Measurements from ENCODE around the gene TNFRSF1B.

Gene TNFRSF1B

DNA sequence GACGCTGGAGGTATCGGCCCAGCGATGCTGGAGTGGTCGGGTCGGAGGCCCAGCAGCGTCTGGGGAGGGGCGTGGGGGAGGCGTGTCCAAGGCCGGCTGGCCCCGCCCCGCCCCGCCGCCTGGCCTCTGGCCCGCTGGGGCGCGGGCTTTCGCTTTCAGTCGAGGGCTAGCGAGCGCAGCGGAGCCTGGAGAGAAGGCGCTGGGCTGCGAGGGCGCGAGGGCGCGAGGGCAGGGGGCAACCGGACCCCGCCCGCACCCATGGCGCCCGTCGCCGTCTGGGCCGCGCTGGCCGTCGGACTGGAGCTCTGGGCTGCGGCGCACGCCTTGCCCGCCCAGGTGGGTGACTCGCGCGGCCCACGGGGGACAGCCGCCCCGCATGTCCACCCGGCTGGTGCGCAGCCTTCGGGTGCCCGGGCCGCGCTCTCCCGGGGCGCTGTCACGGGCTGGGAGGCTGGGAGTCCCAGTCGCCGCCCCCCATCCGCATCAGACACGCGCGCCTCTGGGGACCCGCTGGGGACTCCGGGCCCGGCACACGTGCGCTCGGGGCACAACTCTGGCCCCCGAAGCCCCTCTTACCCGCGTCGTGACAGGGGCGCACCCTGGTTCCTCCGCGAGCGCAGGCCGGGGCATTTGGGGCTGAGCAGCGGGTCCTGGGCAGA lies at the start of gene TNFRSF1B:
Gene TNFRSF1B, plus strand, starts transcription at position 158 of the 659 bp plus-strand sequence. Its CDS starts 101 bp downstream, at position 259.
- ChIA-PET CTCF (no interaction called here), POLR2A (ENCODE audit: low non-redundant PET) (no interaction called here)
- H3K27ac ChIP-seq, result no peak within 1 kb of the TSS
- DNase-seq (ENCODE audit: low spot score), result peak; percentile 45
- TF ChIP-seq, protein P1, sequence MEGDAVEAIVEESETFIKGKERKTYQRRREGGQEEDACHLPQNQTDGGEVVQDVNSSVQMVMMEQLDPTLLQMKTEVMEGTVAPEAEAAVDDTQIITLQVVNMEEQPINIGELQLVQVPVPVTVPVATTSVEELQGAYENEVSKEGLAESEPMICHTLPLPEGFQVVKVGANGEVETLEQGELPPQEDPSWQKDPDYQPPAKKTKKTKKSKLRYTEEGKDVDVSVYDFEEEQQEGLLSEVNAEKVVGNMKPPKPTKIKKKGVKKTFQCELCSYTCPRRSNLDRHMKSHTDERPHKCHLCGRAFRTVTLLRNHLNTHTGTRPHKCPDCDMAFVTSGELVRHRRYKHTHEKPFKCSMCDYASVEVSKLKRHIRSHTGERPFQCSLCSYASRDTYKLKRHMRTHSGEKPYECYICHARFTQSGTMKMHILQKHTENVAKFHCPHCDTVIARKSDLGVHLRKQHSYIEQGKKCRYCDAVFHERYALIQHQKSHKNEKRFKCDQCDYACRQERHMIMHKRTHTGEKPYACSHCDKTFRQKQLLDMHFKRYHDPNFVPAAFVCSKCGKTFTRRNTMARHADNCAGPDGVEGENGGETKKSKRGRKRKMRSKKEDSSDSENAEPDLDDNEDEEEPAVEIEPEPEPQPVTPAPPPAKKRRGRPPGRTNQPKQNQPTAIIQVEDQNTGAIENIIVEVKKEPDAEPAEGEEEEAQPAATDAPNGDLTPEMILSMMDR (conservative IDR thresholded peaks at IDR 0.05; ENCODE audit: low read depth), result no peak

DNA sequence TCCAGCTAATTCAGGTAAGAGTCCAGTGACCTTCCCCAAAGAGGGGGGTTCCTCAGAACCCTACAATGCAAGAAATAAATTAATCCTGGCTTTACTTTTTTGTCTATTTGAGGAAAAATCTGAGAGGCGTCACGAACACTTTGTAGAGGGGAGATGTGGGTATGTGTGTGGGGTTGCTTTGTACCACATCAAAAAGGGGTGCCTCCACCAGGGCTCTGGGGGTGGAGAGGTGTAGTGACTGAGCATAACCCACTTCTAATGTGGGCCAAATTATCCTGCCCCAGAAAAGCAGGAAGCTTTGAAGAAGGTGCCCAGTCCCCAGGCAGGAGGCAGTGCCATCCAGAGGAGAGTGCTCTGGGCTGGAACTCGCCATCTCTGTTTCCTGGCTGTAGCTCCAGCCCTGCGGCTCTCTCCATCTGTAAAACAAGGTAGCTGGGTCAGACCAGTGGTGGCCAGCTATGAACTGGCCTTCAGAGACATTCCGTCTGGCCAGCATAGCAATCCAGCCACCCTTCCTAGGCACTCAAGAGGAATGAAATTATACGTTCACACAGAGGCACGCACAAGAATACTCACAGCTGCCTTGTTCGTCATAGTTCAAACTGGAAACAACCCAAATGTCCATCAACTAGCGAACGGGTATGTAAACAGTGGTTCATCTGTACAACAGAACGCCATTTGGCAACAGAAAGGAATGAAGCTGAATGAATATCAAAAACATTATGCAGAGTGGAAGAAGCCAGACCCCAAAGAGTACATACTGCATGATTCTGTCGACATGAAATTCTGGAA lies 45.4 kb upstream of the TNFRSF1B start:
- ChIA-PET POLR2A (ENCODE audit: low non-redundant PET) (no interaction called here), CTCF (no interaction called here)
- no peak for DNase-seq (ENCODE audit: low spot score)
- H3K27ac ChIP-seq, result no peak overlapping the region
- TF ChIP-seq, protein P1 (conservative IDR thresholded peaks at IDR 0.05; ENCODE audit: low read depth), result no peak

DNA sequence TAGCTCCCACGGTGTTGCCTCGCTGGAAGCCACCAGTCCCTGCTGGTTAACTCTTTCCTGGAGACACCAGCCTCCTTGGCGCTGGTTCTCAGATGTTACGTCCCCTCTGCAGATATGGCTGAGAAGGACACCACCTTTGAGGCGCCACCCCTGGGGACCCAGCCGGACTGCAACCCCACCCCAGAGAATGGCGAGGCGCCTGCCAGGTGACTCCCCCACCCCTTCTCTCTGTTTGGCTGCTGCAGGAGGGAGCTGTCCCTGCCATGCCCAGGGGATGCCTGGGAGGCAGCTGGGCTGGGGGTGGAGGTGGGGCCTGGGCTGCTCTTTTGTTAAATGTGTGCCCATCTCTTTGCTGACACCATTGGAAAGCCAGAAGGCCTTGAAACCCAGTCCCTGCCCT lies 43.6 kb upstream of the TNFRSF1B start:
- no peak for DNase-seq (ENCODE audit: low spot score)
- ChIA-PET POLR2A (ENCODE audit: low non-redundant PET) (no interaction called here), CTCF (interaction anchor here (1.6 to 4.0 kb wide), 3 partner anchors 17 to 104 kb away, joined by 5 to 63 read pairs (median 5); no protein-coding TSS in a partner anchor)
- no peak overlapping the region for H3K27ac ChIP-seq
- TF ChIP-seq, protein P1 (conservative IDR thresholded peaks at IDR 0.05; ENCODE audit: low read depth), result no peak

DNA sequence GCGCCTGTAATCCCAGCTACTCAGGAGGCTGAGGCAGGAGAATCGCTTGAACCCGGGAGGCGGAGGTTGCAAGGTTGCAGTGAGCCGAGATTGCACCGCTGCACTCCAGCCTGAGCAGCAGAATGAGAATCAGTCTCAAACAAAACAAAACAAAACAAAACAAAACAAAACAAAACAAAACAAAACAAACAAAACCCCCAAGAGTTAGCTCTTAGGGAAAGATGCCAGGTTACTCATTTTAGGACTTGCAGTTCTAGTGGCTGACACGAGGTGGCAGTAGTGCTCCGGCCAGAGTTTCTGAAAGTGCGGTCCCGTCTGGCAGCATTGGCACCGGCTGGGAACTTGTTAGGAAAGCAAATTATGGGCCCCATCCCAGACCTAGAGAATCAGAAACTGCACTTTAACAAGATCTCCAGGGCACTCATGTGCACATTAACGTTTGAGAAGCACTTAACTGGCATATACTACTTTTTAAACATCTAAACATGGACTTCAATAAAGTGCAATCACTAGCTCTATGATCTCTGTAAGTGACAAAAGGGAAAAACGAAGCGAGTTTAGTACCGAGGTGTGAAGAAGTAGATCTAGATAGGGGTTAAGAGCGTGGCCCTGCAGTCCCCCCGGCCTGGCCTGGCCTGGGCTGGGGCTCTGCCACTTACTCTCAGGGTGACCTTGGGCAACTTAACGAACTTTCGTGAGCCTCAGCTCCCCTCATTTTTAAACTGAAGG lies 41.9 kb upstream of the TNFRSF1B start:
- TF ChIP-seq, protein P1 (conservative IDR thresholded peaks at IDR 0.05; ENCODE audit: low read depth), result peak; percentile 94
- POLR2A ChIA-PET (ENCODE audit: low non-redundant PET), result no interaction called here

DNA sequence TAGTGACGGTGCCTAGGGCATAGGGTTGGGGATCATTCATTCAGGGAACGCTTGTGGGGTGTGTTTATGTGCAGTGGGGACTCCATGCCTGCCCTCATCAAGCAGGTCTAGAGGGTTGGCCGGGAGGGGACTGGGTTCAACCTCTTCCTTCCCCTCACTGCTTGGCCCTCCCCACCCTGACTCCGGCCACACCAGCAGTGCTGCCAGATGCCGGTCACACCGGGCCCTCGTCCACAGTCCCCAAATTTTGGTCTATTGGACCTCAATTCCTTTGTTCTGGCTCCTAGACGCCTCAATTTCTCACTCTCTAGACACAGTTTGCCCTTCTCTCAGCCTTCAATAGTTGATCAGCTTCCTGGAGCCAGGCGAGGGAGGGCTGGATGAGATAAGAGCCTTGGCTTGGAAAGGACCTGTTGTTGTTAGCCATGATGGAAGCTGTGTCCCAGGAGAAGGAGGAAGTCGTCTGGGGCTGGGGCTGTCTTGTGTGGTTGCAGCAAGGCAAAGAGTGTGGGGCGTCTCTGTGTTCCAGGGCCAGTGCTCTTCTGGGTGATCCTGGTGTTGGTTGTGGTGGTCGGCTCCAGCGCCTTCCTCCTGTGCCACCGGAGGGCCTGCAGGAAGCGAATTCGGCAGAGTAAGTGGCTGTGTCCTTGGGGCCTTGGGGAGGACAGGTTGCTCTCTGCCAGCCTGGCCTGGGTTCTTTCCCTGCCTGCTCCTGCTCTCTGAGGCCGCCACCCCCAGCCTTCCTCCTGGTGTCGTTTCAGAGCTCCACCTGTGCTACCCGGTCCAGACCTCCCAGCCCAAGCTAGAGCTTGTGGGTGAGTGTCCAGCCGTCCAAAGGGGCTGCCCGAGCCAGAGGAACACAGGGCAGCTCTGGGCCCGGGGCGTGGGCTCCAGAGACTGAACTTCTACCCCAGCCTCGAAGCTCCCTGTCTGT lies 41.1 kb upstream of the TNFRSF1B start:
- ChIA-PET POLR2A (ENCODE audit: low non-redundant PET) (no interaction called here), CTCF (interaction anchor here (0.5 to 4.0 kb wide), 15 partner anchors 7 to 533 kb away, joined by 3 to 63 read pairs (median 6); no protein-coding TSS in a partner anchor)
- TF ChIP-seq, protein P1 (conservative IDR thresholded peaks at IDR 0.05; ENCODE audit: low read depth), result no peak
- no peak for DNase-seq (ENCODE audit: low spot score)
- H3K27ac ChIP-seq, result no peak overlapping the region

More for the DNA sequence above, 41.9 kb upstream of the TNFRSF1B start:
- CTCF ChIA-PET, result interaction anchor here (0.5 to 4.0 kb wide), 34 partner anchors 8 to 534 kb away, joined by 3 to 63 read pairs (median 5); no protein-coding TSS in a partner anchor
- H3K27ac ChIP-seq, result no peak overlapping the region
- DNase-seq (ENCODE audit: low spot score), result peak; percentile 42
